Fibroblast of lung (primary cell): ENCODE measurements around the gene MAN2B2.

Experiments
- CTCF ChIP-seq, 2 donors: IDR thresholded peaks in 1 of 2; conservative IDR thresholded peaks in 1 of 2; 1 replicate in 1 of 2; 2 replicates in 1 of 2; pipeline ENCODE4 v1.5.1; 2011 to 2012; ENCODE audit warnings: low read length in 2 of 2, control low read depth in 1 of 2, inconsistent platforms in 1 of 2, low read depth in 1 of 2, mild to moderate bottlenecking in 1 of 2
- EZH2 ChIP-seq: IDR thresholded peaks from 2 replicates; pipeline ENCODE4 v1.5.1; 2012; ENCODE audit warnings: low read length, control low read depth, mild to moderate bottlenecking; ENCODE audit errors: missing control alignments

- TF ChIP-seq CTCF (conservative IDR thresholded peaks at IDR 0.05 in 1 of 2, IDR thresholded peaks at IDR 0.05 in 1 of 2; ENCODE audit: low read depth in 1 of 2, low read length in 2 of 2) = no peak
- peak; percentile 32 for TF ChIP-seq EZH2
Observed at GRCh38 chr4:6663596-6664393, 88.8 kb downstream of the MAN2B2 start.
